Smooth muscle cell (in vitro differentiated cells): ENCODE data around the gene WDR20. TPM values are rescaled to one million over a fixed set of nuclear protein-coding genes. Genes with fewer than 3 reads are reported as not detected.
A peak's percentile ranks its signal among the peaks of the same experiment; 100 is the strongest.

Experiments used
- DNase-seq: peaks from one replicate; lab custom pipeline; 2025; ENCODE audit not compliant: unreplicated experiment; lab: John Stamatoyannopoulos, UW
- H2AFZ ChIP-seq: fragments of 200-600 bp; sonication (generic); 2 replicates; pipeline ENCODE4 v1.6.0; 2016; ENCODE audit warnings: antibody characterized with exemption, low read depth, mild to moderate bottlenecking
- H3F3A ChIP-seq: fragments of 200-600 bp; sonication (generic); 2 replicates; pipeline ENCODE4 v1.6.0; 2017; ENCODE audit warnings: antibody characterized with exemption, low read depth
- H3K27ac ChIP-seq: fragments of 200-600 bp; sonication (generic); 2 replicates; pipeline ENCODE4 v1.5.1; 2016; ENCODE audit warnings: low read depth, mild to moderate bottlenecking
- H3K27me3 ChIP-seq: fragments of 200-600 bp; sonication (generic); 2 replicates; pipeline ENCODE4 v1.6.1; 2016; ENCODE audit warnings: low read depth, mild to moderate bottlenecking
- H3K36me3 ChIP-seq: fragments of 200-600 bp; sonication (generic); 2 replicates; pipeline ENCODE4 v1.5.1; 2016; ENCODE audit warnings: low read depth
- H3K4me1 ChIP-seq: fragments of 200-600 bp; sonication (generic); 2 replicates; pipeline ENCODE4 v1.5.1; 2016; ENCODE audit warnings: low read depth
- H3K4me2 ChIP-seq: fragments of 200-600 bp; sonication (generic); 2 replicates; pipeline ENCODE4 v1.6.0; 2016; ENCODE audit warnings: mild to moderate bottlenecking
- H3K4me3 ChIP-seq: fragments of 200-600 bp; sonication (generic); 2 replicates; pipeline ENCODE4 v1.5.1; 2016; ENCODE audit warnings: mild to moderate bottlenecking
- H3K79me2 ChIP-seq: fragments of 200-600 bp; sonication (generic); 2 replicates; pipeline ENCODE4 v1.6.0; 2016; ENCODE audit warnings: low read depth, mild to moderate bottlenecking
- H3K9ac ChIP-seq: fragments of 200-600 bp; sonication (generic); 2 replicates; pipeline ENCODE4 v1.6.0; 2016; ENCODE audit warnings: low read depth
- H3K9me3 ChIP-seq: fragments of 200-600 bp; sonication (generic); replicated peaks from 2 replicates; pipeline ENCODE4 v1.5.1; 2016; ENCODE audit warnings: low read depth
- H4K20me1 ChIP-seq: fragments of 200-600 bp; sonication (generic); 2 replicates; pipeline ENCODE4 v1.6.0; 2016; ENCODE audit warnings: low read depth
- CTCF ChIP-seq: fragments of 200-600 bp; sonication (generic); IDR thresholded peaks from 2 replicates; pipeline ENCODE4 v1.5.1; 2017; ENCODE audit warnings: borderline replicate concordance, mild to moderate bottlenecking, antibody characterized with exemption; ENCODE audit not compliant: insufficient read depth, poor library complexity, severe bottlenecking
- WGBS: methylation state at CpG from one replicate; pipeline ENCODE4 v1.1.7; 2016; ENCODE audit warnings: low lambda C conversion rate; 5-methylcytosine and 5-hydroxymethylcytosine counted together
- polyA plus RNA-seq: library from polyadenylated mRNA; unstranded; fragments of >200 nt; fragmentation: Nextera tagmentation; extraction: Ambion mirVana; gene quantifications from 2 replicates; pipeline ENCODE4 v1.2.1, GENCODE V29; 2016
- total RNA-seq: library from RNA; depleted of rRNA; stranded (reverse); fragments of >200 nt; gene quantifications from 2 replicates; pipeline ENCODE4 v1.2.3, GENCODE V29; 2014

The WDR20 gene
- total and polyA plus RNA-seq, 2 experiments from 2014 or later = 12.0 to 19.4 TPM

GRCh38 chr14:102233081-102233480, 93.4 kb downstream of the WDR20 start:
- no peak for TF ChIP-seq CTCF
- Histone ChIP-seq H3K9ac (no peak overlapping the region), H3K9me3 (no peaks in the 10 kb centered on the region), H3K79me2 (no peaks in the 10 kb centered on the region), H4K20me1 (no peaks in the 10 kb centered on the region), H3F3A (no peaks in the 10 kb centered on the region), H3K27me3 (no peaks in the 10 kb centered on the region), H3K4me3 (no peak overlapping the region), H3K4me2 (no peak overlapping the region), H3K4me1 (no peaks in the 10 kb centered on the region), H3K36me3 (no peaks in the 10 kb centered on the region), H2AFZ (no peak overlapping the region), H3K27ac (no peak overlapping the region)
- DNase-seq = no peak
- 86% methylated on average over 6 of the region's 6 CpGs for WGBS

GRCh38 chr14:102234331-102235264, 94.9 kb downstream of the WDR20 start:
- WGBS = 82% methylated on average over 34 of the region's 34 CpGs
- H3K27me3 ChIP-seq = no peaks in the 10 kb centered on the region
- no peaks in the 10 kb centered on the region for H3K36me3 ChIP-seq
- no peaks in the 10 kb centered on the region for H4K20me1 ChIP-seq
- DNase-seq = no peak
- H3K9me3 ChIP-seq = no peaks in the 10 kb centered on the region
- H3K4me2 ChIP-seq = peak overlapping the region; percentile 10
- H3K9ac ChIP-seq = no peak overlapping the region
- no peak for TF ChIP-seq CTCF
- H3F3A ChIP-seq = no peaks in the 10 kb centered on the region
- H3K79me2 ChIP-seq = no peaks in the 10 kb centered on the region
- H3K27ac ChIP-seq = no peak overlapping the region
- no peak overlapping the region for H2AFZ ChIP-seq
- no peaks in the 10 kb centered on the region for H3K4me1 ChIP-seq
- H3K4me3 ChIP-seq = no peak overlapping the region

- Histone ChIP-seq H3K27ac (no peak overlapping the region), H3K4me3 (no peak overlapping the region), H3K4me2 (peak overlapping the region; percentile 10), H3K4me1 (no peaks in the 10 kb centered on the region), H3K79me2 (no peaks in the 10 kb centered on the region), H3K27me3 (no peaks in the 10 kb centered on the region), H3K36me3 (no peaks in the 10 kb centered on the region), H3K9ac (no peak overlapping the region), H3F3A (no peaks in the 10 kb centered on the region), H2AFZ (no peak overlapping the region), H4K20me1 (no peaks in the 10 kb centered on the region), H3K9me3 (no peaks in the 10 kb centered on the region)
- 48% methylated on average over 19 of the region's 19 CpGs for WGBS
- TF ChIP-seq CTCF = peak; percentile 83
- peak; percentile 5 for DNase-seq
Measured at GRCh38 chr14:102235275-102235897, 95.7 kb downstream of the WDR20 start.
